Measurements from ENCODE around the gene ERVK3-1.

The ERVK3-1 gene

GRCh38 chr19:58350871-58351557, 45.8 kb downstream of the ERVK3-1 start:
- TF ChIP-seq ZNF384 (IDR thresholded peaks at IDR 0.05) (no peak), BHLHE40 (IDR thresholded peaks at IDR 0.05; ENCODE audit: borderline replicate concordance) (no peak), SUZ12 (IDR thresholded peaks at IDR 0.05) (no peak), FOXM1 (IDR thresholded peaks at IDR 0.05; ENCODE audit: borderline replicate concordance) (no peak), ARNT (IDR thresholded peaks at IDR 0.05) (no peak), LEF1 (IDR thresholded peaks at IDR 0.05; ENCODE audit: borderline replicate concordance) (no peak), HDGF (IDR thresholded peaks at IDR 0.05; ENCODE audit: borderline replicate concordance) (no peak), ELF4 (IDR thresholded peaks at IDR 0.05) (no peak), FOXK2 (IDR thresholded peaks at IDR 0.05) (no peak), SP1 (IDR thresholded peaks at IDR 0.05) (no peak)
- POLR2A ChIA-PET = interaction anchor here (2.0 kb wide), 1 partner anchor 11 kb away, joined by 14 read pairs; the partner anchor contains the start of gene ZNF497
- no peak for DNase-seq (ENCODE audit: extremely low spot score)
- CTCF ChIA-PET = no interaction called here

GRCh38 chr19:58351558-58351878, 46.3 kb downstream of the ERVK3-1 start:
- ChIA-PET CTCF (no interaction called here), POLR2A (interaction anchor here (2.0 kb wide), 1 partner anchor 11 kb away, joined by 14 read pairs; the partner anchor contains the start of gene ZNF497)
- DNase-seq (ENCODE audit: extremely low spot score) = no peak
- TF ChIP-seq FOXK2 (IDR thresholded peaks at IDR 0.05) (no peak), NFRKB (IDR thresholded peaks at IDR 0.05) (no peak), TARDBP (IDR thresholded peaks at IDR 0.05) (no peak), ZNF384 (IDR thresholded peaks at IDR 0.05) (no peak), BHLHE40 (IDR thresholded peaks at IDR 0.05; ENCODE audit: borderline replicate concordance) (no peak), LEF1 (IDR thresholded peaks at IDR 0.05; ENCODE audit: borderline replicate concordance) (no peak), PKNOX1 (IDR thresholded peaks at IDR 0.05) (no peak), SUZ12 (IDR thresholded peaks at IDR 0.05) (no peak), L3MBTL2 (conservative IDR thresholded peaks at IDR 0.05) (no peak), SP1 (IDR thresholded peaks at IDR 0.05) (no peak), FOXA1 (IDR thresholded peaks at IDR 0.05) (no peak), HDGF (IDR thresholded peaks at IDR 0.05; ENCODE audit: borderline replicate concordance) (no peak), ARNT (IDR thresholded peaks at IDR 0.05) (no peak), FOXM1 (IDR thresholded peaks at IDR 0.05; ENCODE audit: borderline replicate concordance) (no peak), CTBP1 (IDR thresholded peaks at IDR 0.05; ENCODE audit: borderline replicate concordance) (no peak), ELF4 (IDR thresholded peaks at IDR 0.05) (no peak)

- POLR2A ChIA-PET = interaction anchor here (2.0 kb wide), 1 partner anchor 10 kb away, joined by 14 read pairs; the partner anchor contains the start of gene ZNF497
- TF ChIP-seq NFRKB (IDR thresholded peaks at IDR 0.05) = no peak
- TF ChIP-seq FOXK2 (IDR thresholded peaks at IDR 0.05) = no peak
- no peak for TF ChIP-seq ARNT (IDR thresholded peaks at IDR 0.05)
- TF ChIP-seq FOXM1 (IDR thresholded peaks at IDR 0.05; ENCODE audit: borderline replicate concordance) = no peak
- TF ChIP-seq CTBP1 (IDR thresholded peaks at IDR 0.05; ENCODE audit: borderline replicate concordance) = no peak
- no peak for TF ChIP-seq ELF4 (IDR thresholded peaks at IDR 0.05)
- TF ChIP-seq BHLHE40 (IDR thresholded peaks at IDR 0.05; ENCODE audit: borderline replicate concordance) = no peak
- no peak for TF ChIP-seq TARDBP (IDR thresholded peaks at IDR 0.05)
- TF ChIP-seq FOXA1 (IDR thresholded peaks at IDR 0.05) = no peak
- no peak for TF ChIP-seq L3MBTL2 (conservative IDR thresholded peaks at IDR 0.05)
- TF ChIP-seq LEF1 (IDR thresholded peaks at IDR 0.05; ENCODE audit: borderline replicate concordance) = no peak
- no peak for TF ChIP-seq SUZ12 (IDR thresholded peaks at IDR 0.05)
- no peak for TF ChIP-seq HDGF (IDR thresholded peaks at IDR 0.05; ENCODE audit: borderline replicate concordance)
- no peak for TF ChIP-seq ZNF384 (IDR thresholded peaks at IDR 0.05)
- no peak for TF ChIP-seq SP1 (IDR thresholded peaks at IDR 0.05)
- no peak for TF ChIP-seq PKNOX1 (IDR thresholded peaks at IDR 0.05)
- CTCF ChIA-PET = no interaction called here
- no peak for DNase-seq (ENCODE audit: extremely low spot score)
These were observed 47.0 kb downstream of the ERVK3-1 start for GRCh38 chr19:58351990-58352755.

GRCh38 chr19:58352760-58353671, 47.8 kb downstream of the ERVK3-1 start, which contains the start of gene A1BG:
A1BG (minus strand) TSS chr19:58353492; CDS start chr19:58353437, 55 bp downstream.
- DNase-seq (ENCODE audit: extremely low spot score) = no peak
- CTCF ChIA-PET = no interaction called here
- TF ChIP-seq SP1 (IDR thresholded peaks at IDR 0.05) = no peak
- TF ChIP-seq PKNOX1 (IDR thresholded peaks at IDR 0.05) = no peak
- no peak for TF ChIP-seq ELF4 (IDR thresholded peaks at IDR 0.05)
- no peak for TF ChIP-seq SUZ12 (IDR thresholded peaks at IDR 0.05)
- TF ChIP-seq BHLHE40 (IDR thresholded peaks at IDR 0.05; ENCODE audit: borderline replicate concordance) = no peak
- TF ChIP-seq FOXM1 (IDR thresholded peaks at IDR 0.05; ENCODE audit: borderline replicate concordance) = no peak
- no peak for TF ChIP-seq ZNF384 (IDR thresholded peaks at IDR 0.05)
- no peak for TF ChIP-seq CTBP1 (IDR thresholded peaks at IDR 0.05; ENCODE audit: borderline replicate concordance)
- TF ChIP-seq FOXA1 (IDR thresholded peaks at IDR 0.05) = no peak
- TF ChIP-seq NFRKB (IDR thresholded peaks at IDR 0.05) = no peak
- TF ChIP-seq LEF1 (IDR thresholded peaks at IDR 0.05; ENCODE audit: borderline replicate concordance) = no peak
- no peak for TF ChIP-seq ARNT (IDR thresholded peaks at IDR 0.05)
- TF ChIP-seq L3MBTL2 (conservative IDR thresholded peaks at IDR 0.05) = no peak
- TF ChIP-seq FOXK2 (IDR thresholded peaks at IDR 0.05) = no peak
- TF ChIP-seq HDGF (IDR thresholded peaks at IDR 0.05; ENCODE audit: borderline replicate concordance) = no peak
- TF ChIP-seq TARDBP (IDR thresholded peaks at IDR 0.05) = no peak
- POLR2A ChIA-PET = interaction anchor here (2.0 kb wide), 1 partner anchor 9 kb away, joined by 14 read pairs; the partner anchor contains the start of gene ZNF497

Data from HEK293T (cell line).